DND-41 (cell line): ENCODE results near the gene ARHGAP26.

Experiments used
- EZH2 ChIP-seq: IDR thresholded peaks from 3 replicates; pipeline ENCODE4 v1.6.1; 2012; ENCODE audit warnings: borderline replicate concordance, low read depth, mild to moderate bottlenecking, moderate library complexity, low read length, inconsistent platforms; ENCODE audit not compliant: severe bottlenecking
- TF ChIP-seq, protein P1 (sequence below): IDR thresholded peaks from 2 replicates; pipeline ENCODE4 v1.5.1; 2012; ENCODE audit warnings: borderline replicate concordance, low read length, moderate library complexity, mild to moderate bottlenecking; ENCODE audit not compliant: poor library complexity, severe bottlenecking; ENCODE audit errors: extremely low read depth

DNA sequence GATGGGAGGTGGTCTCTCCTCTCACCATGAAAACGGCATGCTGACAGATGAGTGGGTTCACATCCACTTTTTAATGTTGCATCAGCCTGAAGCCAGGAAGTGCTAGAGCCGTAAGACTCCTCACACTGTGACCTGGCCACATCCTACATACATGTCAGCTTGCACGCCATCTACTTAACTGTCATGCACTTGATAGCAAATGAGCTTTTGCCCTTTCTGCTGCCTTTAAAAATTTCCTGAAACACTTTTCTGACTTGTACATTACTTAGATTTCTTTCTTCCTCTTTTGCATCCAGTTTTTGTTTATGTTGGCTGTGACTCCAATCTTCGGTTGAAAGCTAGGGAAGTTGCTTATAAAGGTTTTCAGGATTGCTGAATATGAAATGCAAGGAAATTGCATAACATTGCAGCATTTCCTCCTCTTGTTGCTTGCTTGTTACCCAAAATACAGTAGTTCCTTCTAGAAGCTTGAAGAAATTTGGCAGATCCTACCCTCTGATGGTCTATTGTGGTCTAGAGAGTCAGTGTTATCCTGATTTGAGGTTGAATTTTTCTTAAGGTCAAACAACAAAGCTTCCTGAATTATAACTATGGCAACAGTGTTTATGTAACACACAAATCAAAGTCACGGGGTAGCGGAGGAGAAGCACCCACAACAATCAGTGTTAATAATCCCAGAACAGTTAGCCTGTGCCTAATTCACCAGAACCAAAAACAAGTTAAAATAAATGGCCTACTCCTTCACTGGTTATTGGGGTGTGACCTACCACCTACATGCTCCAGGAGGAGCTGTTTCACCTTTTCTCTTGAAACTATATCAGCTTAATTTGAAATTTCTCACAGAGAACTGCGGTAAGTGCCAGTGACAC, 232.5 kb downstream of the ARHGAP26 start:
- TF ChIP-seq, protein P1, sequence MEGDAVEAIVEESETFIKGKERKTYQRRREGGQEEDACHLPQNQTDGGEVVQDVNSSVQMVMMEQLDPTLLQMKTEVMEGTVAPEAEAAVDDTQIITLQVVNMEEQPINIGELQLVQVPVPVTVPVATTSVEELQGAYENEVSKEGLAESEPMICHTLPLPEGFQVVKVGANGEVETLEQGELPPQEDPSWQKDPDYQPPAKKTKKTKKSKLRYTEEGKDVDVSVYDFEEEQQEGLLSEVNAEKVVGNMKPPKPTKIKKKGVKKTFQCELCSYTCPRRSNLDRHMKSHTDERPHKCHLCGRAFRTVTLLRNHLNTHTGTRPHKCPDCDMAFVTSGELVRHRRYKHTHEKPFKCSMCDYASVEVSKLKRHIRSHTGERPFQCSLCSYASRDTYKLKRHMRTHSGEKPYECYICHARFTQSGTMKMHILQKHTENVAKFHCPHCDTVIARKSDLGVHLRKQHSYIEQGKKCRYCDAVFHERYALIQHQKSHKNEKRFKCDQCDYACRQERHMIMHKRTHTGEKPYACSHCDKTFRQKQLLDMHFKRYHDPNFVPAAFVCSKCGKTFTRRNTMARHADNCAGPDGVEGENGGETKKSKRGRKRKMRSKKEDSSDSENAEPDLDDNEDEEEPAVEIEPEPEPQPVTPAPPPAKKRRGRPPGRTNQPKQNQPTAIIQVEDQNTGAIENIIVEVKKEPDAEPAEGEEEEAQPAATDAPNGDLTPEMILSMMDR = peak; percentile 90
- no peak for TF ChIP-seq EZH2
